ENCODE results near the gene MED13.
A peak's percentile ranks its signal among the peaks of the same experiment; 100 is the strongest.
"Not testable (repeated sequence)": the region's sequence is repeated elsewhere in the genome, so short reads cannot be mapped to it uniquely, and the experiment has no call there.

MED13 gene

DNA sequence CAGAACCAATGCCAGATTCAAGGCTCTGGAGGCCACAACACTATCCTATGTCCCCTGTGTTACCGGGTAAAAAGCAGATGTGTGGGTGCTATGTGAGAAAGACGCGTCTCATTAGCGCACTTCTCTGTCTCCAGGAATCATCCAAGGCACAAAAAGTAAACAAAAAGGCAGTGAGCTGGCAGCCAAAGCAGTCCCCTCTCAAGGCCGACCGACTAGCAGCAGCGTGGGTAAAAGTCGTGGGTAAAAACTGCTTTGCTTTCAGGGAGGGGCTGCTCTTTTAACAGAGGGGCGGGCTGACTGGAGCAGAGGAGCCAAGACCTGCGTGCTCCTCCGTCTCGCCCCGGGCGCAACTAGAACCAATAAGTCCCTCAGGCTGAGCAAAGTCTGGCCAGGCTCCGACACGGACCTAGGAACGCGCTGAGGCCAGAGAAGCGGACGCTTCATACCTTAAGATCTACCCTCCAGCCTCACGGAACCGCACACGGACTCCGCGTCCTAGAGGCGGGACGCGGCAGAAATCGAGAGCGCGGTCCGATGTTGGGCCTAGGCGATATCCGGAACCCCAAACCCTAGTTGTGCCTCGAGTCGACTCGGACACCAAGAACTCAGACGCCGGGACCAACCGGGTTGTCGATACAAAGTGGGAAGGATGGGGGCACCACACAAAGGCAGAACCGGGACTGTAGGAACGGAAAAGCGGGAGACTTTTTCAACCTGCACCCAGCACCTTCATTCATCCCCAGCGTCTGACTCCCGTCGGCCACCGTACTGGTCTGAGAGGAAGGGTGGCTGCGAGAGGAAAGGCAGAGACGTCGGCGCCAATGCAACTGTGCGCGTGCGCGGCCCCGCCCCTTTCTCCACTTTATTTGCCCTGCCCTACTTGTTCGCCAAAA lies 137.6 kb downstream of the MED13 start, which contains the start of gene INTS2:
Gene INTS2 (minus strand): TSS at position 775 of the 893 bp plus-strand sequence. CDS start 1,338 bp downstream, outside the sequence.
- CTCF ChIA-PET: interaction anchor here (0.6 to 1.2 kb wide), 2 partner anchors 138 kb away, joined by 3 to 4 read pairs; partner anchors contain the start of gene MED13
- TF ChIP-seq, protein P1, sequence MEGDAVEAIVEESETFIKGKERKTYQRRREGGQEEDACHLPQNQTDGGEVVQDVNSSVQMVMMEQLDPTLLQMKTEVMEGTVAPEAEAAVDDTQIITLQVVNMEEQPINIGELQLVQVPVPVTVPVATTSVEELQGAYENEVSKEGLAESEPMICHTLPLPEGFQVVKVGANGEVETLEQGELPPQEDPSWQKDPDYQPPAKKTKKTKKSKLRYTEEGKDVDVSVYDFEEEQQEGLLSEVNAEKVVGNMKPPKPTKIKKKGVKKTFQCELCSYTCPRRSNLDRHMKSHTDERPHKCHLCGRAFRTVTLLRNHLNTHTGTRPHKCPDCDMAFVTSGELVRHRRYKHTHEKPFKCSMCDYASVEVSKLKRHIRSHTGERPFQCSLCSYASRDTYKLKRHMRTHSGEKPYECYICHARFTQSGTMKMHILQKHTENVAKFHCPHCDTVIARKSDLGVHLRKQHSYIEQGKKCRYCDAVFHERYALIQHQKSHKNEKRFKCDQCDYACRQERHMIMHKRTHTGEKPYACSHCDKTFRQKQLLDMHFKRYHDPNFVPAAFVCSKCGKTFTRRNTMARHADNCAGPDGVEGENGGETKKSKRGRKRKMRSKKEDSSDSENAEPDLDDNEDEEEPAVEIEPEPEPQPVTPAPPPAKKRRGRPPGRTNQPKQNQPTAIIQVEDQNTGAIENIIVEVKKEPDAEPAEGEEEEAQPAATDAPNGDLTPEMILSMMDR (IDR thresholded peaks at IDR 0.05; ENCODE audit: insufficient read depth, low read length, missing control alignments): no peak
- peak; percentile 79 for DNase-seq (ENCODE audit: low read depth, low spot score)
- POLR2A ChIA-PET: interaction anchor here (1.0 kb wide), 1 partner anchor 10 kb away, joined by 4 read pairs; no protein-coding TSS in a partner anchor
- H3K4me3 ChIP-seq (ENCODE audit: low read depth, low read length): peak within 1 kb of the TSS; percentile 89

DNA sequence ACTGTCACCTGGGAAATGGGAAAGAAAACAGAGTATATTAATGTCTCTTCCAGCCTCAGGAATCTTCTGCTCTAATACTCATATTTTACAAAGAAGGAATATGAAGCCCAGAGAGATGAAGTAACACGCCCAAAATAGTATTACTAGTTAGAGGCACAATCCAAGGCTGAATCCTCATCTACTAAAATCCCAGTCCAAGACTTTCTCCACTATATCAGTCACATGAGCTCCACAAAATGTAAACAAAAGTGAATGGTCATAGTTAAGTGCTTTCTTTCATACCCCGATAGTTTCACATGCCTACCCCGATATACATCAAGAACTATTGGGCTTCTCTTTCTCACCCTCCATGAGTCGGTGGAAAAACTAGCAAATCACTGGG lies 138.3 kb downstream of the MED13 start:
- TF ChIP-seq, protein P1 (IDR thresholded peaks at IDR 0.05; ENCODE audit: insufficient read depth, low read length, missing control alignments): no peak
- H3K4me3 ChIP-seq (ENCODE audit: low read depth, low read length): peak overlapping the region; percentile 89
- no peak for DNase-seq (ENCODE audit: low read depth, low spot score)
- POLR2A ChIA-PET: no interaction called here
- CTCF ChIA-PET: interaction anchor here (1.2 kb wide), 1 partner anchor 139 kb away, joined by 4 read pairs; the partner anchor contains the start of gene MED13

DNA sequence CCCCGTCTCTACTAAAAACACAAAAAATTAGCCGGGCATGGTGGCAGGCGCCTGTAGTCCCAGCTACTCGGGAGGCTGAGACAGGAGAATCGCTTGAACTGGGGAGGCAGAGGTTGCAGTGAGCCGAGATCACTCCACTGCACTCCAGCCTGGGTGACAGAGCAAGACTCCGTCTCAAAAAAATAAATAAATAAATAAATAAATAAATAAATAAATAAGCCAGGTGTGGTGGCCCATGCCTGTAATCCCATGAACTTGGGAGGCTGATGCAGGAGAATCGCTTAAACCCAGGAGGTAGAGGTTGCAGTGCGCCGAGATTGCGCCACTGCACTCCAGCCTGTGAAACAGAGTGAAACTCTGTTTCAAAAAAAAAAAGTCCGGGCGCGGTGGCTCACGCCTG lies 149.9 kb downstream of the MED13 start:
- DNase-seq (ENCODE audit: low read depth, low spot score); CTCF ChIA-PET; POLR2A ChIA-PET; H3K4me3 ChIP-seq (ENCODE audit: low read depth, low read length): not testable (repeated sequence)

DNA sequence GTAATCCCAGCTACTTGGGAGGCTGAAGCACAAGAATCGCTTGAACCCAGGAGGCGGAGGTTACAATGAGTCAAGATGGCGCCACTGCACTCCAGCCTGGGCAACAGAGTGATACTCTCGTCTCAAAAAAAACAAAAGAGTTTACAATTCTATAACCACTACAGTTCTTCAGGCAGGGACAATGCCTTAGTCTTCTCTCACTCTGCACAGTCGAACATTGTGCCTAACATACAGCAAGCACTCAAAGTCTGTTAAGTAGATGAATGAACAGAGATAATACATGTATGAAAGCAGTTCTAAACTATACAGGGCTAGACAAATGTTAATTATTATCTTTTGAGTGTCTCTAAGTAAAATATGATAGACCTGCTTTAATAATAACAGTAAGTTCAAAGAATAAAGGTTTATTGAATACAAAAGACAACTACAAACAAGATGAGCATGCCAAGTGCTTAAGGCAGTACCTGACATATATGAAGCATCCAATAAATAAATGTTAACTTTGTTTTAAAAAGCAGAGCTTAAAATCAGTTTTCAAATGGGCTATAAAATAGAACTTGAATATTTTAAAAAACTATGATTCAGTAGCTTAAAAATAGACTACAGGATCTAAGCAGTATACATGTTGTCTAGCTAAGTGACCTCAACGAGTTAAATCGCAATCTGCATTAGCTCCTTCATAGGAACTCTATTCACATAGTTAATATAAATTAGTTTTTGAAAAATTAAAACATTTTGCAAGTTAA lies 156.6 kb downstream of the MED13 start:
- POLR2A ChIA-PET: no interaction called here
- H3K4me3 ChIP-seq (ENCODE audit: low read depth, low read length): no peak overlapping the region
- DNase-seq (ENCODE audit: low read depth, low spot score): no peak
- TF ChIP-seq, protein P1 (IDR thresholded peaks at IDR 0.05; ENCODE audit: insufficient read depth, low read length, missing control alignments): no peak
- CTCF ChIA-PET: no interaction called here

DNA sequence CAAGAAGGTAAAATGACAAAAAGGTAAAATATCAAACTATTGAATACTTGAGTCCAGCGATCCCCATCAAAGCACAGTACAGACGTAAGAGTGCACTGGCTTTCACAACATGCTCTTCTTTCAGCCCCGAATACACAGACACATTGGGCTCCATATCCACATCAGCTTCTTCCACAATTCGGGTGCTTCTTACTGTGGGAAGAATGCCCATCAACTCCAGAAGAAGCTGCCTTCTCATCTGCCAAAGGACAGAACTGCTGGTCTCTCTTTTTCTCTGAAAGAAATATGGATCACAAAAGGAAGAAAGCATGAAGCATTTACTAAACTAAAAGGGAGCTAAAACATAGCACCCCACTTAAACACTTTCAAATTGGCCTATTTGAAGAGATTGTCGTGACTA lies 157.7 kb downstream of the MED13 start:
- DNase-seq (ENCODE audit: low read depth, low spot score): no peak
- ChIA-PET POLR2A (no interaction called here), CTCF (interaction anchor here (0.9 kb wide), 2 partner anchors 12 to 203 kb away, joined by 3 read pairs; no protein-coding TSS in a partner anchor)
- no peak overlapping the region for H3K4me3 ChIP-seq (ENCODE audit: low read depth, low read length)
- TF ChIP-seq, protein P1 (IDR thresholded peaks at IDR 0.05; ENCODE audit: insufficient read depth, low read length, missing control alignments): no peak

DNA sequence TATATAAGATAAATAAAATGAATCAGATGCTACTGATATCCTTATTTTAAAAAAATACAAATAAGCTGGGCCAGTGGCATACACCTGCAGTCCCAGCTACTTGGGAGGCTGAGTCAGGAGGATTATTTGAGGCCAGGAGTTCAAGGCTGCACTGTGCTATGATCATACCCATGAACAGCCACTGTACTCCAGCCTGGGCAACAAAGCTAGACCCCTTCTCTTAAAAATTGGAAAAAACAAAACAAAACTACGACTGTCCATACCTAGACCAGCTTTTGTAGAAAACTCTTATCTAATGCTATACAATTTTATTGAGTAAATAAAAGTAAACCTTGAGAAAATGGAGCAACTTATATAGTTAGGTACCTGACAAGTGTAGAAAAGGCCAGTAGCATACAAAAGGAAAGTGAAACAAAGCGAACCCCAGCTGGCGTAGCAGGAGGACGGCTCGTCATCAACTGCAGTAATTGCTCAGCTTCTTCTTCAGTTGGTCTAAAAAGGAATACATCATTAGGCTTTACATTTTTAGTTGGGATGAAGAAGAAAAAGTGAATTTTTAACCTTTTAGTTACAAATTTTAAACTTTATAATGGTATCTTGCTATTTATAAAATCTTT lies 160.9 kb downstream of the MED13 start:
- POLR2A ChIA-PET: no interaction called here
- H3K4me3 ChIP-seq (ENCODE audit: low read depth, low read length): no peak overlapping the region
- CTCF ChIA-PET: interaction anchor here (1.0 to 2.3 kb wide), 2 partner anchors 42 to 206 kb away, joined by 3 to 6 read pairs; no protein-coding TSS in a partner anchor
- TF ChIP-seq, protein P1 (IDR thresholded peaks at IDR 0.05; ENCODE audit: insufficient read depth, low read length, missing control alignments): no peak
- DNase-seq (ENCODE audit: low read depth, low spot score): no peak
